IMR-90 (cell line): ENCODE results near the gene PSMA7.

Experiments used
- BHLHE40 ChIP-seq: fragments of 150-350 bp; IDR thresholded peaks from 2 replicates; pipeline ENCODE4 v1.6.1; 2016; ENCODE audit warnings: mild to moderate bottlenecking, low read depth, low read length
- CEBPB ChIP-seq: IDR thresholded peaks from 2 replicates; pipeline ENCODE4 v1.6.1; 2012; ENCODE audit warnings: low read depth, low read length, improper control_type of control experiment
- MAFK ChIP-seq: IDR thresholded peaks from 2 replicates; pipeline ENCODE4 v1.6.1; 2012; ENCODE audit warnings: low read depth, low read length, improper control_type of control experiment
- MXI1 ChIP-seq: IDR thresholded peaks from 2 replicates; pipeline ENCODE4 v1.6.1; 2012; ENCODE audit warnings: low read depth, mild to moderate bottlenecking, low read length, moderate library complexity, borderline replicate concordance
- NFE2L2 ChIP-seq: fragments of 150-350 bp; IDR thresholded peaks from 2 replicates; pipeline ENCODE4 v1.6.1; 2016; ENCODE audit warnings: low read depth, mild to moderate bottlenecking, low read length
- POLR2A ChIP-seq: IDR thresholded peaks from 2 replicates; pipeline ENCODE4 v1.6.1; 2012; ENCODE audit warnings: mild to moderate bottlenecking, low read depth, low read length
- RAD21 ChIP-seq: IDR thresholded peaks from 2 replicates; pipeline ENCODE4 v1.6.1; 2012; ENCODE audit warnings: low read length, improper control_type of control experiment
- RCOR1 ChIP-seq: IDR thresholded peaks from 2 replicates; pipeline ENCODE4 v1.6.1; 2012; ENCODE audit warnings: mild to moderate bottlenecking, low read length, improper control_type of control experiment; ENCODE audit not compliant: insufficient replicate concordance
- SMC3 ChIP-seq: fragments of 150-350 bp; IDR thresholded peaks from 2 replicates; pipeline ENCODE4 v1.6.1; 2016; ENCODE audit warnings: low read depth, mild to moderate bottlenecking, antibody characterized with exemption, low read length, moderate library complexity
- TF ChIP-seq, protein P1 (sequence below): conservative IDR thresholded peaks from 2 replicates; pipeline ENCODE4 v1.5.1; 2012; ENCODE audit warnings: mild to moderate bottlenecking, low read depth, low read length, improper control_type of control experiment
- TF ChIP-seq, protein P2 (sequence below): fragments of 150-350 bp; IDR thresholded peaks from 2 replicates; pipeline ENCODE4 v1.6.1; 2017; ENCODE audit warnings: mild to moderate bottlenecking, antibody characterized with exemption, low read length, low read depth
- TF ChIP-seq, protein P3 (sequence below): fragments of 150-350 bp; IDR thresholded peaks from 2 replicates; pipeline ENCODE4 v1.6.1; 2016; ENCODE audit warnings: low read depth, mild to moderate bottlenecking, low read length, moderate library complexity, borderline replicate concordance

GRCh38 chr20:62171245-62171644 lies 28.1 kb upstream of the PSMA7 start:
- TF ChIP-seq, protein P1, sequence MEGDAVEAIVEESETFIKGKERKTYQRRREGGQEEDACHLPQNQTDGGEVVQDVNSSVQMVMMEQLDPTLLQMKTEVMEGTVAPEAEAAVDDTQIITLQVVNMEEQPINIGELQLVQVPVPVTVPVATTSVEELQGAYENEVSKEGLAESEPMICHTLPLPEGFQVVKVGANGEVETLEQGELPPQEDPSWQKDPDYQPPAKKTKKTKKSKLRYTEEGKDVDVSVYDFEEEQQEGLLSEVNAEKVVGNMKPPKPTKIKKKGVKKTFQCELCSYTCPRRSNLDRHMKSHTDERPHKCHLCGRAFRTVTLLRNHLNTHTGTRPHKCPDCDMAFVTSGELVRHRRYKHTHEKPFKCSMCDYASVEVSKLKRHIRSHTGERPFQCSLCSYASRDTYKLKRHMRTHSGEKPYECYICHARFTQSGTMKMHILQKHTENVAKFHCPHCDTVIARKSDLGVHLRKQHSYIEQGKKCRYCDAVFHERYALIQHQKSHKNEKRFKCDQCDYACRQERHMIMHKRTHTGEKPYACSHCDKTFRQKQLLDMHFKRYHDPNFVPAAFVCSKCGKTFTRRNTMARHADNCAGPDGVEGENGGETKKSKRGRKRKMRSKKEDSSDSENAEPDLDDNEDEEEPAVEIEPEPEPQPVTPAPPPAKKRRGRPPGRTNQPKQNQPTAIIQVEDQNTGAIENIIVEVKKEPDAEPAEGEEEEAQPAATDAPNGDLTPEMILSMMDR = no peak
- TF ChIP-seq BHLHE40 (no peak), POLR2A (no peak), CEBPB (no peak), RAD21 (no peak), RCOR1 (no peak), SMC3 (no peak), MXI1 (no peak), MAFK (no peak), NFE2L2 (no peak)
- TF ChIP-seq, protein P2, sequence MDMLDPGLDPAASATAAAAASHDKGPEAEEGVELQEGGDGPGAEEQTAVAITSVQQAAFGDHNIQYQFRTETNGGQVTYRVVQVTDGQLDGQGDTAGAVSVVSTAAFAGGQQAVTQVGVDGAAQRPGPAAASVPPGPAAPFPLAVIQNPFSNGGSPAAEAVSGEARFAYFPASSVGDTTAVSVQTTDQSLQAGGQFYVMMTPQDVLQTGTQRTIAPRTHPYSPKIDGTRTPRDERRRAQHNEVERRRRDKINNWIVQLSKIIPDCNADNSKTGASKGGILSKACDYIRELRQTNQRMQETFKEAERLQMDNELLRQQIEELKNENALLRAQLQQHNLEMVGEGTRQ = no peak
- TF ChIP-seq, protein P3, sequence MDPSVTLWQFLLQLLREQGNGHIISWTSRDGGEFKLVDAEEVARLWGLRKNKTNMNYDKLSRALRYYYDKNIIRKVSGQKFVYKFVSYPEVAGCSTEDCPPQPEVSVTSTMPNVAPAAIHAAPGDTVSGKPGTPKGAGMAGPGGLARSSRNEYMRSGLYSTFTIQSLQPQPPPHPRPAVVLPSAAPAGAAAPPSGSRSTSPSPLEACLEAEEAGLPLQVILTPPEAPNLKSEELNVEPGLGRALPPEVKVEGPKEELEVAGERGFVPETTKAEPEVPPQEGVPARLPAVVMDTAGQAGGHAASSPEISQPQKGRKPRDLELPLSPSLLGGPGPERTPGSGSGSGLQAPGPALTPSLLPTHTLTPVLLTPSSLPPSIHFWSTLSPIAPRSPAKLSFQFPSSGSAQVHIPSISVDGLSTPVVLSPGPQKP = no peak
